ENCODE measurements around the gene SLC35F3. TPM values are rescaled to one million over a fixed set of nuclear protein-coding genes. Genes with fewer than 3 reads are reported as not detected.

Gene SLC35F3
- total and polyA plus RNA-seq, 9 of the 15 experiments (the other 6 are each of a cell fraction or from before 2014, with no cell fraction given): 0.04 to 0.07 (median 0.04) TPM; not detected in 6

- TF ChIP-seq, protein P1, sequence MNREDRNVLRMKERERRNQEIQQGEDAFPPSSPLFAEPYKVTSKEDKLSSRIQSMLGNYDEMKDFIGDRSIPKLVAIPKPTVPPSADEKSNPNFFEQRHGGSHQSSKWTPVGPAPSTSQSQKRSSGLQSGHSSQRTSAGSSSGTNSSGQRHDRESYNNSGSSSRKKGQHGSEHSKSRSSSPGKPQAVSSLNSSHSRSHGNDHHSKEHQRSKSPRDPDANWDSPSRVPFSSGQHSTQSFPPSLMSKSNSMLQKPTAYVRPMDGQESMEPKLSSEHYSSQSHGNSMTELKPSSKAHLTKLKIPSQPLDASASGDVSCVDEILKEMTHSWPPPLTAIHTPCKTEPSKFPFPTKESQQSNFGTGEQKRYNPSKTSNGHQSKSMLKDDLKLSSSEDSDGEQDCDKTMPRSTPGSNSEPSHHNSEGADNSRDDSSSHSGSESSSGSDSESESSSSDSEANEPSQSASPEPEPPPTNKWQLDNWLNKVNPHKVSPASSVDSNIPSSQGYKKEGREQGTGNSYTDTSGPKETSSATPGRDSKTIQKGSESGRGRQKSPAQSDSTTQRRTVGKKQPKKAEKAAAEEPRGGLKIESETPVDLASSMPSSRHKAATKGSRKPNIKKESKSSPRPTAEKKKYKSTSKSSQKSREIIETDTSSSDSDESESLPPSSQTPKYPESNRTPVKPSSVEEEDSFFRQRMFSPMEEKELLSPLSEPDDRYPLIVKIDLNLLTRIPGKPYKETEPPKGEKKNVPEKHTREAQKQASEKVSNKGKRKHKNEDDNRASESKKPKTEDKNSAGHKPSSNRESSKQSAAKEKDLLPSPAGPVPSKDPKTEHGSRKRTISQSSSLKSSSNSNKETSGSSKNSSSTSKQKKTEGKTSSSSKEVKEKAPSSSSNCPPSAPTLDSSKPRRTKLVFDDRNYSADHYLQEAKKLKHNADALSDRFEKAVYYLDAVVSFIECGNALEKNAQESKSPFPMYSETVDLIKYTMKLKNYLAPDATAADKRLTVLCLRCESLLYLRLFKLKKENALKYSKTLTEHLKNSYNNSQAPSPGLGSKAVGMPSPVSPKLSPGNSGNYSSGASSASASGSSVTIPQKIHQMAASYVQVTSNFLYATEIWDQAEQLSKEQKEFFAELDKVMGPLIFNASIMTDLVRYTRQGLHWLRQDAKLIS (CRISPR knock-in tag; IDR thresholded peaks at IDR 0.05): no peak
- TF ChIP-seq C11orf30 (IDR thresholded peaks at IDR 0.05; ENCODE audit: low read depth) (no peak), FOXM1 (IDR thresholded peaks at IDR 0.05; ENCODE audit: low read depth) (no peak), FOXM1 (CRISPR knock-in tag; IDR thresholded peaks at IDR 0.05; ENCODE audit: low read depth) (no peak), RFX7 (CRISPR knock-in tag; IDR thresholded peaks at IDR 0.05) (no peak), SMARCE1 (IDR thresholded peaks at IDR 0.05) (0 out of 2 replicates have a peak, but pooled peaks have one; percentile 26), ARID1B (IDR thresholded peaks at IDR 0.05) (peak; percentile 71), ZNF311 (CRISPR knock-in tag; IDR thresholded peaks at IDR 0.05) (no peak), SMAD1 (IDR thresholded peaks at IDR 0.05; ENCODE audit: low read depth, low read length, partially characterized antibody) (no peak), ZBTB8A (IDR thresholded peaks at IDR 0.05; ENCODE audit: partially characterized antibody) (no peak), ZFP30 (CRISPR knock-in tag; IDR thresholded peaks at IDR 0.05; ENCODE audit: borderline replicate concordance) (no peak), KDM2B (CRISPR knock-in tag; IDR thresholded peaks at IDR 0.05) (no peak), RBM17 (IDR thresholded peaks at IDR 0.05; ENCODE audit: borderline replicate concordance, low read depth, low read length) (no peak), BRF1 (IDR thresholded peaks at IDR 0.05; ENCODE audit: borderline replicate concordance, extremely low read depth, insufficient read length) (no peak), ZBTB17 (CRISPR knock-in tag; IDR thresholded peaks at IDR 0.05) (no peak), ATF1 (CRISPR knock-in tag; IDR thresholded peaks at IDR 0.05) (no peak), ATF1 (tag; IDR thresholded peaks at IDR 0.05) (no peak), FOSL1 (tag; conservative IDR thresholded peaks at IDR 0.05) (peak; percentile 87), EP300 (IDR thresholded peaks at IDR 0.05; ENCODE audit: low read length) (peak; percentile 37; the same call in 1 of the 2 replicates), DPF2 (IDR thresholded peaks at IDR 0.05) (peak; percentile 38; the same call in 1 of the 2 replicates), GABPB2 (CRISPR knock-in tag; conservative IDR thresholded peaks at IDR 0.05) (no peak), ZNF766 (CRISPR knock-in tag; conservative IDR thresholded peaks at IDR 0.05) (no peak), WHSC1 (IDR thresholded peaks at IDR 0.05; ENCODE audit: low read length) (no peak), THRAP3 (IDR thresholded peaks at IDR 0.05; ENCODE audit: borderline replicate concordance) (no peak)
- TF ChIP-seq, protein P2, sequence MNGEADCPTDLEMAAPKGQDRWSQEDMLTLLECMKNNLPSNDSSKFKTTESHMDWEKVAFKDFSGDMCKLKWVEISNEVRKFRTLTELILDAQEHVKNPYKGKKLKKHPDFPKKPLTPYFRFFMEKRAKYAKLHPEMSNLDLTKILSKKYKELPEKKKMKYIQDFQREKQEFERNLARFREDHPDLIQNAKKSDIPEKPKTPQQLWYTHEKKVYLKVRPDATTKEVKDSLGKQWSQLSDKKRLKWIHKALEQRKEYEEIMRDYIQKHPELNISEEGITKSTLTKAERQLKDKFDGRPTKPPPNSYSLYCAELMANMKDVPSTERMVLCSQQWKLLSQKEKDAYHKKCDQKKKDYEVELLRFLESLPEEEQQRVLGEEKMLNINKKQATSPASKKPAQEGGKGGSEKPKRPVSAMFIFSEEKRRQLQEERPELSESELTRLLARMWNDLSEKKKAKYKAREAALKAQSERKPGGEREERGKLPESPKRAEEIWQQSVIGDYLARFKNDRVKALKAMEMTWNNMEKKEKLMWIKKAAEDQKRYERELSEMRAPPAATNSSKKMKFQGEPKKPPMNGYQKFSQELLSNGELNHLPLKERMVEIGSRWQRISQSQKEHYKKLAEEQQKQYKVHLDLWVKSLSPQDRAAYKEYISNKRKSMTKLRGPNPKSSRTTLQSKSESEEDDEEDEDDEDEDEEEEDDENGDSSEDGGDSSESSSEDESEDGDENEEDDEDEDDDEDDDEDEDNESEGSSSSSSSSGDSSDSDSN (IDR thresholded peaks at IDR 0.05; ENCODE audit: borderline replicate concordance in 1 of 2, low read depth in 2 of 2, low read length in 2 of 2): 0 out of 4 replicates have a peak, but pooled peaks of 1 of the 2 experiments have one; percentile 28
These were observed 58.4 kb downstream of the SLC35F3 start (continued) for GRCh38 chr1:233962878-233963277.

All from K562 (cell line).